Lower leg skin (tissue), 3 donors: Measurements from ENCODE around the gene KDM2B.

Experiments
- POLR2A ChIP-seq, 2 donors: fragments of 450-650 bp; IDR thresholded peaks; one replicate each; pipeline ENCODE4 v1.6.1; 2016 to 2017; ENCODE audit warnings: antibody characterized with exemption in 2 of 2, mild to moderate bottlenecking in 1 of 2, moderate library complexity in 1 of 2
- TF ChIP-seq, protein P1 (sequence below), 3 donors: fragments of 450-650 bp; IDR thresholded peaks; one replicate each; pipeline ENCODE4 v1.5.1; 2016; ENCODE audit warnings: antibody characterized with exemption in 3 of 3, mild to moderate bottlenecking in 3 of 3, moderate library complexity in 2 of 3

DNA sequence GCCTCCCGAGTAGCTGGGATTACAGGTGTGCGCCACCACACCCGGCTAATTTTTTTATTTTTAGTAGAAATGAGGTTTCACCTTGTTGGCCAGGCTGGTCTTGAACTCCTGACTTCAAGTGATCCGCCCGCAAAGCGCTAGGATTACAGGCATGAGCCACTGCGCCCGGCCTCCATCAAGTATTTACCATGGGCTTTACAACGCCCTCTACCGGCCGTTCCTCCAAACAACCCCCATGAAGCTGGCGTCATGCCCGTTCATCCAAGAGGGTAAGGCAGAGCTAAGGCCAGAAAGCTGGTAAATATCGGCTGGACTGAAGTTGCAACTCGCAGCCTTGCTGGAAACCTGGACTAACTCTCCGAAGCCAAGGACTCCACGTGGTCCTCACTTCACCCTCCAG is 139.3 kb downstream of the KDM2B start:
- TF ChIP-seq, protein P1, sequence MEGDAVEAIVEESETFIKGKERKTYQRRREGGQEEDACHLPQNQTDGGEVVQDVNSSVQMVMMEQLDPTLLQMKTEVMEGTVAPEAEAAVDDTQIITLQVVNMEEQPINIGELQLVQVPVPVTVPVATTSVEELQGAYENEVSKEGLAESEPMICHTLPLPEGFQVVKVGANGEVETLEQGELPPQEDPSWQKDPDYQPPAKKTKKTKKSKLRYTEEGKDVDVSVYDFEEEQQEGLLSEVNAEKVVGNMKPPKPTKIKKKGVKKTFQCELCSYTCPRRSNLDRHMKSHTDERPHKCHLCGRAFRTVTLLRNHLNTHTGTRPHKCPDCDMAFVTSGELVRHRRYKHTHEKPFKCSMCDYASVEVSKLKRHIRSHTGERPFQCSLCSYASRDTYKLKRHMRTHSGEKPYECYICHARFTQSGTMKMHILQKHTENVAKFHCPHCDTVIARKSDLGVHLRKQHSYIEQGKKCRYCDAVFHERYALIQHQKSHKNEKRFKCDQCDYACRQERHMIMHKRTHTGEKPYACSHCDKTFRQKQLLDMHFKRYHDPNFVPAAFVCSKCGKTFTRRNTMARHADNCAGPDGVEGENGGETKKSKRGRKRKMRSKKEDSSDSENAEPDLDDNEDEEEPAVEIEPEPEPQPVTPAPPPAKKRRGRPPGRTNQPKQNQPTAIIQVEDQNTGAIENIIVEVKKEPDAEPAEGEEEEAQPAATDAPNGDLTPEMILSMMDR (IDR thresholded peaks at IDR 0.05), result no peak
- no peak for TF ChIP-seq POLR2A (IDR thresholded peaks at IDR 0.05)
